ENCODE data around the gene GANC. TPM values are rescaled to one million over a fixed set of nuclear protein-coding genes. Genes with fewer than 3 reads are reported as not detected.

Gene GANC
- total RNA-seq, 1 donor from 2014 or later = 12.5 TPM

GRCh38 chr15:42353061-42353460 is 80.1 kb downstream of the GANC start:
- no peak for TF ChIP-seq CTCF (IDR thresholded peaks at IDR 0.05; ENCODE audit: insufficient read depth, low read depth, low read length)
- no peak for TF ChIP-seq EZH2 (IDR thresholded peaks at IDR 0.05; ENCODE audit: insufficient read depth, low read length)
- no peak for DNase-seq (ENCODE audit: low read depth)
- H4K20me1 ChIP-seq (ENCODE audit: insufficient read depth, low read length) = no peaks in the 10 kb centered on the region
- no peak overlapping the region for H3K27ac ChIP-seq (ENCODE audit: low read depth, low read length)
- peaks cover 14% of the 10 kb centered on the region for H3K4me1 ChIP-seq (ENCODE audit: insufficient read depth, low read length)
- no peak for FAIRE-seq
- no peaks in the 10 kb centered on the region for H3K36me3 ChIP-seq (ENCODE audit: insufficient read depth, low read length)
- Mint-ChIP-seq H3K9me3 (ENCODE audit: unreplicated experiment) (no peaks in the 10 kb centered on the region), H3K36me3 (ENCODE audit: low read depth, unreplicated experiment) (no peaks in the 10 kb centered on the region), H3K4me1 (ENCODE audit: low read depth, unreplicated experiment) (peaks cover 15% of the 10 kb centered on the region), H3K27ac (ENCODE audit: unreplicated experiment) (no peak overlapping the region), H3K4me3 (ENCODE audit: unreplicated experiment) (no peak overlapping the region), H3K27me3 (ENCODE audit: low read depth, unreplicated experiment) (no peaks in the 10 kb centered on the region)
- no peaks in the 10 kb centered on the region for H3K79me2 ChIP-seq (ENCODE audit: insufficient read depth, low read length)
- H3K27me3 ChIP-seq (ENCODE audit: insufficient read depth, low read length) = no peaks in the 10 kb centered on the region
- H3K4me2 ChIP-seq (ENCODE audit: low read length) = no peak overlapping the region
- no peak overlapping the region for H3K9ac ChIP-seq (ENCODE audit: low read length)
- H2AFZ ChIP-seq (ENCODE audit: low read depth, low read length) = no peak overlapping the region
- H3K4me3 ChIP-seq (ENCODE audit: insufficient read depth, low read depth, low read length) = no peak overlapping the region
- H3K9me3 ChIP-seq (ENCODE audit: insufficient read depth, low read depth, low read length) = no peaks in the 10 kb centered on the region

GRCh38 chr15:42354824-42355223 is 81.8 kb downstream of the GANC start:
- H3K27ac ChIP-seq (ENCODE audit: low read depth, low read length) = no peak overlapping the region
- no peaks in the 10 kb centered on the region for H3K36me3 ChIP-seq (ENCODE audit: insufficient read depth, low read length)
- Mint-ChIP-seq H3K27ac (ENCODE audit: unreplicated experiment) (no peak overlapping the region), H3K4me3 (ENCODE audit: unreplicated experiment) (no peak overlapping the region), H3K9me3 (ENCODE audit: unreplicated experiment) (no peaks in the 10 kb centered on the region), H3K27me3 (ENCODE audit: low read depth, unreplicated experiment) (peaks cover 4% of the 10 kb centered on the region), H3K4me1 (ENCODE audit: low read depth, unreplicated experiment) (peaks cover 3% of the 10 kb centered on the region), H3K36me3 (ENCODE audit: low read depth, unreplicated experiment) (no peaks in the 10 kb centered on the region)
- no peaks in the 10 kb centered on the region for H3K4me1 ChIP-seq (ENCODE audit: insufficient read depth, low read length)
- no peaks in the 10 kb centered on the region for H3K79me2 ChIP-seq (ENCODE audit: insufficient read depth, low read length)
- H3K9ac ChIP-seq (ENCODE audit: low read length) = no peak overlapping the region
- no peaks in the 10 kb centered on the region for H4K20me1 ChIP-seq (ENCODE audit: insufficient read depth, low read length)
- TF ChIP-seq CTCF (IDR thresholded peaks at IDR 0.05; ENCODE audit: insufficient read depth, low read depth, low read length) (no peak), EZH2 (IDR thresholded peaks at IDR 0.05; ENCODE audit: insufficient read depth, low read length) (no peak)
- H2AFZ ChIP-seq (ENCODE audit: low read depth, low read length) = no peak overlapping the region
- H3K9me3 ChIP-seq (ENCODE audit: insufficient read depth, low read depth, low read length) = no peaks in the 10 kb centered on the region
- DNase-seq (ENCODE audit: low read depth) = no peak
- H3K27me3 ChIP-seq (ENCODE audit: insufficient read depth, low read length) = no peaks in the 10 kb centered on the region
- H3K4me3 ChIP-seq (ENCODE audit: insufficient read depth, low read depth, low read length) = no peak overlapping the region
- FAIRE-seq = no peak
- no peak overlapping the region for H3K4me2 ChIP-seq (ENCODE audit: low read length)

- Histone ChIP-seq H3K9ac (ENCODE audit: low read length) (no peak overlapping the region), H3K4me3 (ENCODE audit: insufficient read depth, low read depth, low read length) (no peak overlapping the region), H3K4me2 (ENCODE audit: low read length) (no peak overlapping the region), H3K79me2 (ENCODE audit: insufficient read depth, low read length) (no peaks in the 10 kb centered on the region), H3K27me3 (ENCODE audit: insufficient read depth, low read length) (no peaks in the 10 kb centered on the region), H3K4me1 (ENCODE audit: insufficient read depth, low read length) (no peaks in the 10 kb centered on the region), H3K9me3 (ENCODE audit: insufficient read depth, low read depth, low read length) (no peaks in the 10 kb centered on the region), H3K27ac (ENCODE audit: low read depth, low read length) (no peak overlapping the region), H3K36me3 (ENCODE audit: insufficient read depth, low read length) (no peaks in the 10 kb centered on the region), H4K20me1 (ENCODE audit: insufficient read depth, low read length) (no peaks in the 10 kb centered on the region), H2AFZ (ENCODE audit: low read depth, low read length) (no peak overlapping the region)
- no peak overlapping the region for H3K27ac Mint-ChIP-seq (ENCODE audit: unreplicated experiment)
- no peak for FAIRE-seq
- peaks cover 3% of the 10 kb centered on the region for H3K4me1 Mint-ChIP-seq (ENCODE audit: low read depth, unreplicated experiment)
- H3K9me3 Mint-ChIP-seq (ENCODE audit: unreplicated experiment) = no peaks in the 10 kb centered on the region
- H3K36me3 Mint-ChIP-seq (ENCODE audit: low read depth, unreplicated experiment) = peaks cover under 1% of the 10 kb centered on the region
- no peak for DNase-seq (ENCODE audit: low read depth)
- H3K4me3 Mint-ChIP-seq (ENCODE audit: unreplicated experiment) = no peak overlapping the region
- H3K27me3 Mint-ChIP-seq (ENCODE audit: low read depth, unreplicated experiment) = peaks cover 4% of the 10 kb centered on the region
- no peak for TF ChIP-seq CTCF (IDR thresholded peaks at IDR 0.05; ENCODE audit: insufficient read depth, low read depth, low read length)
- no peak for TF ChIP-seq EZH2 (IDR thresholded peaks at IDR 0.05; ENCODE audit: insufficient read depth, low read length)
Observed at GRCh38 chr15:42355291-42355690, 82.3 kb downstream of the GANC start.
